NCI-H1417 treated with DMSO at 0.1 percent for 48 hours (cell line): Measurements from ENCODE around the gene MLC1.
"Not testable (repeated sequence)": the region's sequence is repeated elsewhere in the genome, so short reads cannot be mapped to it uniquely, and the experiment has no call there.

Source experiments
- DNase-seq: peaks from one replicate; lab custom pipeline; 2025; lab: John Stamatoyannopoulos, UW

Gene MLC1

DNA sequence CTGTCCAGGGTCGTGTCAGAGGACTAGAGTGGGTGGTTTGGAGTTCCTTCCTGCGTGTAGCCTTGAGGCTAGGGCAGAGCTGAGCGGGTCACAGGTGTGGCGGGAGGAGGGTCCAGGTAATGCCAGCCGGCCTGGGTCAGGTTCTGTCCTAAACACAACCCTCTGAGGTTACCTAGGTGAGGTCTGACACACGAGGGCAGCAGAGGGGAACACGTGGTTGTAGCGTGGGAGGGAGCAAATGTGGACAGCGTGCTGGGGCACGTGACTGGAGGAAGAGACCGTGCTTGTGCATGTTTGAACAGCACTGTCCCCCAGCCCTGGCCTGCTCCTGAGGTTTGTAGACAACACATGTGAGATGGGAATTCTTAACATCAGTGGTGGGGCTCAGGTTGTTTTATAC, 17.7 kb upstream of the MLC1 start:
- no peak for DNase-seq

DNA sequence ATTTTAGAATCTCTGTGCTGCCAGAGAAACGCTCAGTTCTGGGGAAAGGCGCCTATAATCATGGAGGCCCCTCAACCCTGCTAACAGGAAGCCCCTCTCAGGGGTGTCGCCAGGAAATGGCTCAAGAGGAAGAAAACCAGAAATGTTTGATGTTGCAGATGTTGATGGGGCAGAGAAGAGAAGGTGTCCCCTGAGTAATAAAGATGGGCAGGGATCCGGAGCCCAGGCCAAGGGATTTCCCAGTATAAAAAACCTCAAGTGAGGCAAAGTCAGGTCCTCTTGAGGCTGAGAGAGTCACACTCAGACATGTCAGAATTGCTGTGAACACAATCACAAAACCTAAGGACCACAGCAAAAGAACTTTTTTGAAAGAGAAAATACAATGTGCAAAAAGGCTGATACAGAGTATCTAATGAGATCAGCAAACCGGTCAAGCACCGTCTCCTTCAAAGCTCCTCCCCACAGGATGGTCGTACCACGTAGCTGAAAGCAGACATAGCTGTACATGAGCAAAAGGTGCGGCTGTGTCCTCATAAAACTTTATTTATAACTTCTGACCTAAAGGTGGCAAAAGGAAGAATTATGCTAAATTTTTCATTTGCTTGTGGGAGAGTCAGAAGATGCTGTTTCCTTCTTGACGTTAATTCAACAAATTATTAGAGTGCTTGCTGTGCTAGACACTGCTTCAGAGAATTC, 16.8 kb upstream of the MLC1 start:
- no peak for DNase-seq

DNA sequence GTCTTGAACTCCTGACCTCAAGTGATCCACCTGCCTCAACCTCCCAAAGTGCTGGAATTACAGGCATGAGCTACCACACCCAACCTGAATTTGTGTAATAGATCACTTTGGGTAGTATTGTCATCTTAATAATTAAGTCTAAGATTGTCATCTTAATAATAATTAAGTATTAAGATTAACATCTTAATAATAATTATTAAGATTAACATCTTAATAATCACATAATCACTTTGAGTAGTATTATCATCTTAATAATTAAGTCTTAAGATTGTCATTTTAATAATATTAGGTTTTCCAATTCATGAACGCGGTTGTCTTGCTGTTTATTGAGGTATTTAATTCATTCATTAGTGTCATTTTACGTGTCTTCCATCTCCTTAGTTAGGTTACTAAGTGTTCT, 12.8 kb upstream of the MLC1 start:
- DNase-seq: no peak

DNA sequence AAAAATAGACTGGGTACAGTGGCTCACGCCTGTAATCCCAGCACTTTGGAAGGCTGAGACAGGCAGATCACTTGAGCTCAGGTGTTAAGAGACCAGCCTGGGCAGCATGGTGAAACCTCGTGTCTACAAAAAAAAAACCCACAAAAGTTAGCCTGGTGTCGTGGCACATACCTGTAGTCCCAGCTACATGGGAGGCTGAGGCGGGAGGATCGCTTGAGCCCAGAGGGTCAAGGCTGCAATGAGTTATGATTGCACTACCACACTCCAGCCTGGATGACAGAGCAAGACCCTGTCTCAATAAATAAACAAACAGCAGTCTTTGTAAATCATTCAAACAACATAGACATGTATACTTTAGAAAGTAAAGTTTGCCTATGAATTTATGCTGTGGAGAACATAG, 7.1 kb upstream of the MLC1 start:
- no peak for DNase-seq

DNA sequence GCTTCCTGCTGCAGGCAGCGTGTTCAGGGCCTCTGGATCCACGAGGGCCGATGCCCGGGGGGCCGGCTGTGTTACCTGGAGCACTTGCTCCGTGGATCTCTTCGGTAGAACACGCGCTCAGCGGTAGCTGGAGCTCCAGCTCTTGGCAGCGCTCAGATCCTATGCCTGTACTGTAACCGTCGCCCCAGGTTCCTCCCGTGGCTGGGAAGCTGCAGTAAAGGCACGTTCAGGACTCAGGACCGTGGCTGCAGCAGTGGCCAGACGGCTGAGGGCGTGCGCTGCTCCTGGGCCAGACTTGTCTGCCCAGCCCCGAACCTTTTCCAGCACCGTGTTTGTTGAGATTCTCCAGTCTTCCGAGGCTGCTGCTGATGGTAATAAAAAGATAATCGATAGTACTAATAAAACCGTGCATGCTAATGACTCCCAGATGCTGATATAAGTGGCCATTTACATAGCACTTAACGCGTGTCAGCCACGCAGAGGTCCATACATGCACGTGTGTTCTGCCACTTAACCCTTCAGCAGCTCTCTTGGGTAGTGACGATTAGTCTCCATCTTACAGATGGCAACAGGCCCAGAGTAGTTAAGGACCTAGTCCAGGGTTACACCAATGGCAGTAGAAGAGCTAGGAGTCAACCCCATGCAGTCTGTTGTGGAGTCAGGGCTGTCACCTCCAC, 6.0 kb upstream of the MLC1 start:
- no peak for DNase-seq

DNA sequence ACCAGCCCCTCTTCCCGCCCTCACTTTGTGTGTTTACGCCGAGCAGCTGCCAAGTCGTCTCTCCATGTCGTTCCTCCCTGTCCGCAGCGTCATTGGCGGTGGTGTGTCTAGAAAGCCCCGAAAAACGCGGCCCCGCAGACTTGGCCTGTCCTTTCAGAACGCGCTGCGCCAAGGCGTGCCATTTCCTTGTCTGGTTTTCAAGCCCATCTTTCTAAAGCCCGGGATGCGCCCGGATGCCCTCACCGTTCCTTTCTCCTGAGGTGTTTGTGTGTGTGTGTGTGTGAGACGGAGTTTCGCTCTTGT, 5.1 kb upstream of the MLC1 start:
- no peak for DNase-seq

DNA sequence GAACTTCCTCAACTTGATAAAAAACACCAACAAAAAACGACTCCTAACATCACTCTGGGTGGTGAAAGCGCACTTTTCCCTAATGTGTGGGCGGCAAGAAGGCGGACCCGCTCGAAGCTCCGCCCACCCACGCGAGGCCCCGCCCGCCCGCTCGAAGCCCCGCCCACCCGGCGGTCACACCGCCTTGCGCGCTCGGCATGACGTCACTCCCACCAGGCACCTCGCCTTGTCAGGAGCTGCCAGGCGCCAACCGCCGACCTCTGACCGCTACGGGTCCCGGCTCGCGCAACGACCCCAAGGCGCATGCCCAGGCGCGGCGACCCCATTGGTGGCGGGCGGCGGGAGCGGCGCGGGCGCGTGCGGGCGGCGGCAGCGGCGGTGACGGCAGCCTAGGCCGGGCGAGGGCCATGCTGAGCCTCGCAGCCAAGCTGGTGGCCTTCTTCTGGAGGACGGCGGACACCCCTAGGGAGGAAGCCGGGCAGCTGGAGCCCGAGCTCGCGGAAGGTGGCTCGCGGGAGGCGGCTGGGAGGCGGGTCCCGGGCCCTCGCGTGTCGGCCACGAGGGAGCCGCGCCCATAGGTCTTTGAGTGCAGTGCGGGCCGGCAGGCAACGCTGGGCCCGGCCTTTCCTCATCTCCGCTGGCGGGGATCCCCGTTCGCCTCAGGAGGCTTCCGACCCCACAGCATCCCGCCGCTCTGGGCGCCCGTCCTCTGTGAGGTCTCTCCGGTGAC, 4.6 kb upstream of the MLC1 start, which contains the start of gene MOV10L1:
MOV10L1 (plus strand) TSS at position 325 of the 730 bp plus-strand sequence; CDS start at position 408, 83 bp downstream.
- DNase-seq: no peak

DNA sequence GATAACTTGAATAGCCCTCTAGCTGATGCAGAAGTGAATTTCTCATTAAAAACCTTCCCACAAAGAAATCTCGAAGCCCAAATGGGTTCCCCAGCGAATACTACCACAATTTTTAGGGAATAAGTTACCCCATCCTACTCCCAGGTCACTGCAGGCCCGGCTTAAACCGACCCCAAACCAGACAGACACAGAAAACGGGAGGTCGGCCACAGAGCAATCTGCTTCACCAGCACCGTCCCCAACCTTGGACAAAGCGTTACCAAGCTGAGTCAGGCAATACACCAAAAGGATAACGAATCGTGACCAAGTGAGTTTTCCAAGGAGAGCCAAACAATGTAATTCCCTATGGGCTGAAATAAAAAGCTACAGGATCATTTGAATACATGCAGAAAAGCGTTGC, 4.0 kb upstream of the MLC1 start:
- no peak for DNase-seq

DNA sequence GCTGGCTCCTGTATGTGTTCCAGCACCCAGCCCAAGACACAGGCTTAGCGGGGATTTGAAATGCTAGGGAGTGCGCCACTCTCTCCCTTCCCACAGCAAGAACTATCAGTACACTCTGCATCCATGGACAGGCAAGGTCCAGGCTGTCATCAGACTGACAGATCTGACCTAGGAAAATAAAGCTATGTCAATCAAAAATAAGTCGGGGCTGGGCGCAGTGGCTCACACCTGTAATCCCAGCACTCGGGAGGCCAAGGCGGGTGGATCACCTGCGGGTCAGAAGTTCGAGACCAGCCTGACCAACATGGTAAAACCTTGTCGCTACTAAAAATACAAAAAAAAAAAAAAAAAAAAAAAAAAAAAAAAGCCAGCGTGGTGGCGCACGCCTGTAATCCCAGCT, 2.9 kb upstream of the MLC1 start:
- DNase-seq: no peak

DNA sequence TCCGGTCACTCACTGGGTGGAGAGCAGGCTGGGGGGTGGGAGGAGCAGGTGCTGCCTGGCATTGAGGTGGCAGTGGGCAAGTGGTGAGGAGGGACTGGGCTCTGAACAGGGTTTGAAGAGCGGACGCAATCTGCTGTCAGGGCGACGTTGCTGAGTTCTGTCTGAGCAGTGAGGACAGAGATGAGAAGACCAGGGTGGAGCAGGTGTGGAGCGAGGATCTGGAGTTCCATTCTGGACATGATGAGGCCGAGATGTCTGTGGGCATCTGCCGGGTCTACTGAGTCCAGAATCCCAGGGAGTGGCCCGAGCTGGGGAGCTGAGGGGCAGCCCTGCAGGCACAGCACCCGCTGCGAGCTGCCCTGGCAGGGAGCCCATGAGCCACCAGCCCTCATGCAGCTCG, 2.4 kb upstream of the MLC1 start:
- no peak for DNase-seq

DNA sequence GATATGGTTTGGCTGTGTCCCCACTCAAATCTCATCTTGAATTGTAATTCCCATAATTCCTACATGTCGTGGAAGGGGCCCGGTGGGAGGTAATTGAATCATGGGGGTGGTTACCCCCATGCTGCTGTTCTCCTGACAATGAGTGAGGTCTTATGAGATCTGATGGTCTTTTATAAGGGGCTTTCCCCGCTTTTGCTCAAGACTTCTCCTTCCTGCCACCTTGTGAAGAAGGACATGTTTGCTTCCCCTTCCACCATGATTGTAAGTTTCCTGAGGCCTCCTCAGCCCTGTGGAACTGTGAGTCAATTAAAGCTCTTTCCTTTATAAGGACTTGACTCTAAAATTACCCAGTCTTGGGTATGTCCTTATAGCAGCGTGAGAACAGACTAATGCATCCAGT, 1.7 kb upstream of the MLC1 start:
- not testable (repeated sequence) for DNase-seq

DNA sequence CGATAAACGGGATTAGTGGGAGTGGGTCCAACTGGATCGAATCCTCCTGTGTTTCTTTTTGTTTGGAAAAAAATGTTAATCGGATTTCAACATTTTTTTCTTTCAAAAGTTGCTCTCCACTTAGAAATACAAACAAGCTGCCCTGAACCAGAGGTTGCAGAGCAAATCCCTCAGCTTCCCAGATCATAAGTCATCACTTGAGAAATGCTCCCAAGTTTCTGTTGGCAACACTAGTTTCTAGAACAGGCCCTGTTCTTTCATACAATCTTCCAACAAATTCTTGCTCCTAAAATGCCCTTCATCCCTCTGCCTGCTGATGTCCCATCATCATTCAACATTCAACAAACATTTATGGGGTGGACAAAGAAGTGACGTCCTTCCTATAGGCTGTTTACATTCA, 1.3 kb upstream of the MLC1 start:
- no peak for DNase-seq

DNA sequence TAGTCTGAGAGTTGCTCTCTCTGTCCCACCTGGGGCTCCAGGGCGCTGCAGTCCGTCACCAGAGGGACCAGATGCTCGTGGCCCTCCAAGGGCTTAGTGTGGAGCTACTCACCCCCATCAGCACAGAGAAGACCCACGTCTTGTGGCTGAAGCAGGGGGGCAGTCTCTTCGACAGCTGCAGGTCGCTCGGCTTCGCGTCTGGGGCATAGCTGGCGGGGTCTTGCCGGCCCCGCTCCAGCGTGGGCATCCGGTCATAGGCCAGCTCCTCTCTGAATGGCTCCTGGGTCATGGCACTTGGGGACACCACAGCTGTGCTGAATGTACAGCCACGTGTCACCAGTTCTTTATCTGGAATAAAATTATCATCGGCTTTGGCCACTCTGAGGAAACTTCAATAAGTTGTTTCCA, 608 bp downstream of the MLC1 start:
- no peak for DNase-seq

DNA sequence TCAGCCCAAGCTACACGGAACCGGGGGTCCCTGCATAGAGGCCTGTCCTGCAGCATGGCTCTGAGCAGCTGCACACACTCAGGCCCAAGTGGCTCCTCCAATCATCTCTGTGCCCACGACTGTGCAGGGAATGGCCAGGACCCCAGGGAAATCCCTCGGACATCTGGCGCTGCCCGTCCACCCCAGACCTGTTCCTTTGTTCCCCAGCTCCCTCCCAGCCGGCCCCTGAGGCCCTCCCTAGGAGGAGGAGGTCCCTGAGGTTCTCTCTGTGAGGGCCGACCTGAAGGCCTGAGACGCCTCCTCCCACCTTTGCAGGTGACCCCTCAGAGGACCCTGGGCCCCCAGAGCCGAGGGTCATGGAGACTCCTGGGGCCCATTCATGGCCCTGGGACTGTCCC, 1.1 kb downstream of the MLC1 start:
- DNase-seq: no peak

DNA sequence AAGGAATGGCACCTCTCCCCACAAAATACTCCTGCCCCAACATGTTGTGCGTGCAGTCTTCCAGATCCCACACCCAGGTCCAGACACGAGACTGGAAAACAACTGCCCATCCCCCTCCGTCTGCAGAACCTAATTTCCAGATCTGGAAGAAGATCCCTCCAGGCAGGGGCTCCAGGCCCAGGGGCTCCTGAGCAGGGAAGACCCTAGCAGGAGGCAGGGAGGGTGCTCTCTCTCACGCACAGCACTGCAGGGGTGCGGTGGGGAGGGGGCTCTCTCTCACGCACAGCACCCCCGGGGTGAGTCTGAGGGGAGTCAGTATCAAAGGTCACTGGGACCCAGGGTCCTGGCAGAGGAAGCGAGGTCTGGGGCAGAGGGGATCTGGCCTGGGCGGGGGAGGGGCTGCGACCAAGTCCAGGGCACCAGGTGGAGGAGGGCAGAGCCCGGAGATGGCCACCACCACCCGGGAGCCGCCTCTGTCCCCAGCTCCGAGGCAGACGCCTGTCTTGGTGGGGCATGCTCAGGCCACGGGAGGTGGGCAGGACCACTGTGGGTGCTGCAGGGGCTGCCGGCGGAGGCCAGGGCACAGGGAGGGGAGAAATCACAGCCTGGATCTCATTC, 1.7 kb downstream of the MLC1 start:
- no peak for DNase-seq

DNA sequence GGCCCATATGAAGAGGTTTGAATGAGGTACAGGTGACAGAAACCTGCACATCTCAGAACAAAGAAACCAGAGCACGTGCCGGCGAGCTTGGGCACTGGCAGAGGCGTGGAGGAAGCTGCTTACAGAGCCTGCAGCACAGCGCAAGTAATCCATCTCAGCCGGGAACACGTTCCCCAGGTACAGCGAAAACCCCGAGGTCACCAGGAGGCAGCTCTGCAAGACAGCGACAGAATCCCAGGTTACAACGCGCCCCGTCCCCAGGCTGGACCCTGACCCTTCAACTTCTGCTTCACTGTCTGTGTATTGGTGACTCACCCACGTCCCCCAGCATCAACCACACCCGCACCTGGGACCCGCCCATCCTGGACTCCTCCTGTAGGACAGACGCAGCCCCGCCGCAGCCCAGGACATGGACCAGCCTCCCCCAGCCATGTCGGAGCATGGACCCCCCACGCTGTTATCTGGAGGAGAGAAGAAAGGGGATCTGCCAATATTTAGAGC, 2.2 kb downstream of the MLC1 start:
- DNase-seq: no peak

DNA sequence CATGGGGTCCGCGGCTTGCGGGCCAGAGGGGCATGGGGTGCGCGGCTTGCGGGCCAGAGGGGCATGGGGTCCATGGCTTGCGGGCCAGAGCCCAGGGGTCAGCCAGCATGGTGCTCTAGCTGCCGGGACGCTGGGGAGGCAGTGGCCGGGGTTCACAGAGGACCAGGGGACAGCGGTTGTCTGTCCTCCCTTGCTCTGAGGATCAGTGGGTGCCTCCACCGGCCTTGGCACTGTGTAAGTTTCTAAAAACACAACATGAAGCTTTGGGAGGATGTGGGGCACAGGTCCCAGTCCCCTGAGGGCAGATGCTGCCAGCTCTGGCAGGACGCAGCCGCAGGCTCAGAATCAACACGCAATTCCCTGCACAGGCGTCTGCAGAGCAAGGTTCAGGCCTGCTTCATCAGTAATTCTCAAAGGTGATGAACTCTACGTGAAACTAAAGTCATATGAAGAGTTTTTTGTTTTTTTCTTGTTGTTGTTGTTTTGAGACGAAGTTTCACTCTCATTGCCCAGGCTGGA, 3.0 kb downstream of the MLC1 start:
- DNase-seq: no peak

DNA sequence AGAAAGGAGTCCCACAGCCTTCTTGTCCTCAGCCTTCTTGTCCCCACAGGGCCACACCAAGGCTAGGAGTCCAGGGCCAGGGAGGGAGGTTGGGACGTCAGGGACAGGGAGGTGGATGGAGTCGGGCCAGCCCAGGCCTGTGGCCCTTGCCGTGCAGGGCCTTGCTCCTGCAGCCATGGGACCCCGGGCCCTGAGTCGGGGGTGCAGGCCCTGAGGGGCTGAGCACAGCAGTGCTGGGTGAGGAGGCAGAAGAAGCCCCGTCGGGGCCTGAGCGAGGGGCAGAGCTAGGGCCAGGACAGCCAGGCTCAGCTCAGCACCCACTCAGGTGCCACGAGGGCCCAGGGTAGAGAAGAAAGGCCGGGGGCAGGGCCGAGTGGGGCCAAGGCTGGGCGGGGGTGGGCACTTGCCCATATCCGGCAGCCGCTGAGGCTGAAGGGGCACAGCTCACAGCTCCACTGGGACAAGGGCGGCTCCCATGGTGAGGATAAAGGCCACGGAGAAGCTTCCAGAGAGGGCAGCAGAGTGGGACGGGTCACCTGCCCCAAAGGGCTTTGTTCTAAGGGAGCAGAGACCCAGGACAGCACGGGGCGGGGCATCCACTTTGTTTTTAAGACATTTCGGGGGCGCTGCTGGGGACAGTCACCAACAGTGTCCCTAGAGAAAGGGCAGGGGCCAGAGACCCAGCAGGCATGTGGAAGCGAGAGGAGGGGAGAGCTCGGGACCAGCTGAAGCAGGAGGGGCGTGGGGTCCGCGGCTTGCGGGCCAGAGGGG, 3.6 kb downstream of the MLC1 start:
- no peak for DNase-seq

DNA sequence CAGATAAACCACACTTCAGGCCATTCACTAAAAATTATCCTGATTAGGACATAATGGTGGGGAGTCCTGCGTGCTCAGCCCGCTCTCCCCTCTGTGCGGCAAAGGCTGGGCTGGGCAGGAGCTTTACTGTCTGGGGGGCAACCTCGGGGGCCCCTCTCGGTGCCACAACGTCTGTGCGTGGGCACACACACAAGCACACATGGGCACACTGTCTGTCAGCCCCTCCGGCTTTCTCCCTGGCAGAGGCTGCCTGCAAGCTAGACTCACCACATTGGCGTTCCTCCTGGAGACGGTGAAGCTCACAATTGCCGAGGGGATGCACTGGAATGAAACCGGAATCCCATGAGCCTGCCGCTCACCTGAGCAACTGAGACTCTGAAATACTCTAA, 5.2 kb downstream of the MLC1 start:
- no peak for DNase-seq

DNA sequence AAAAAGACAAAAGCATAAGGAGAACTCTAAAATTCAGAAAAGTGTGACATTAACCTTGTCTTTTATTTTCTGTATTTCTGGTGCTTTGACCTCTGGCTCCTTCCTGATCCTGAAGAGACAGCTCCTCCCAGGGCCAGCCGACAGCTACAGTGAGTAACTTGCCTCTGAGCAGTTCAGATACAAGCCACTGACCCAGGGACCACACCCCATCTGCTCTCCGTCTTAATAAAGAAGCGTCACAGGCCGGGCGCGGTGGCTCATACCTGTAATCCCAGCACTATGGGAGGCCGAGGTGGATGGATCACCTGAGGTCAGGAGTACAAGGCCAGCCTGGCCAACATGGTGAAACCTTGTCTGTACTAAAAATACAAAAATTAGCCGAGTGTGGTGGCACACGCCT, 6.5 kb downstream of the MLC1 start:
- DNase-seq: no peak

DNA sequence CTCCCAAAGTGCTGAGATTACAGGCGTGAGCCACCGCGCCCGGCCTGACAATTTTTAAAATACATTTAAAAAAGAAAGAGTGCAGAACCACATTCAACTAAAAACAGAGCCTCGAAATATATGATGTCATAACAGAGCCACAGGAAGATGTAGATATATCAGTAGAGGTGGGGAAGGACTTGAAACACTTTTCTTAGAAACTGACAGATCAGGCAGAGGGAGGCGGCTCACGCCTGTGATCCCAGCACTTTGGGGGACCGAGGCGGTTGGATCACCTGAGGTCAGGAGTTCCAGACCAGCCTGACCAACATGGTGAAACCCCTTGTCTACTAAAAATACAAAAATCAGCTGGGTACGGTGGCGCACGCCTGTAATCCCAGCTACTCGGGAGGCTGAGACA, 7.0 kb downstream of the MLC1 start:
- DNase-seq: no peak
